Measurements from ENCODE around the gene JAM3. TPM values are rescaled to one million over a fixed set of nuclear protein-coding genes. Genes with fewer than 3 reads are reported as not detected.
"Not testable (repeated sequence)": the region's sequence is repeated elsewhere in the genome, so short reads cannot be mapped to it uniquely, and the experiment has no call there.

Gene JAM3
- total RNA-seq, 6 experiments from 2014 or later: 49.6 to 58.6 (median 55.2) TPM

DNA sequence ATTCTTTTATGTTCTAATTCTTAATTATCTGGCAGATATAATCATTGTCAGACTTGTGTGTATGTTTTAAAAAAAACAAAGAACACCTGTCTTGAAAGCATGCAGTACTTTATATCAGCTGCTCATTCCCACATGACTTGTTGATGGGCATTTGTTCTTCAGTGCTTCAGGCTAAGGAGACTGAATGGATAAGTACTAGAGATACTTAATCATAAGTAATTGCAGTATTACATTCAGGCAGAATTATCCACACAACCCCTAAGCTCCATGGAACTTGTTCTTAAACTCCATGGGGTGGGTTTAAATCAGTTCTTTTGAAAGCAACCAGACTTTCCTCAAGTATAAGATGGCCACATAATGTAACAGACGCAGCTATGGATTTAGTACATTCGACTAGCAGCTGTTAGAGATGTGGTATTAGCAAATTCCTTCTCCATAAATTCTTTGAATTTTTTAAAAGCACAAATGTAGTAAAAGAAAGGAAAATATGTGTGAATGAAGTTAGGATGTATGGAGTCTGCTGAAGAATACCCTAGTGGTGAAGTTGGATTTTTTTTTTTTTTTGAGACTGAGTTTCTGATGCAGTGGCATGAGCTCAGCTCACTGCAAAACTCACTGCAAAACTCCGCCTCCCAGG, 3.0 kb downstream of the JAM3 start:
- no peak for DNase-seq
- Mint-ChIP-seq H3K9me3 (no peaks in the 10 kb centered on the region), H3K27me3 (ENCODE audit: insufficient read depth) (peaks cover 3% of the 10 kb centered on the region), H3K36me3 (ENCODE audit: low read depth) (no peaks in the 10 kb centered on the region), H3K4me3 (no peak overlapping the region), H3K27ac (no peak overlapping the region), H3K4me1 (ENCODE audit: low read depth) (peaks cover 37% of the 10 kb centered on the region)
- TF ChIP-seq, protein P1, sequence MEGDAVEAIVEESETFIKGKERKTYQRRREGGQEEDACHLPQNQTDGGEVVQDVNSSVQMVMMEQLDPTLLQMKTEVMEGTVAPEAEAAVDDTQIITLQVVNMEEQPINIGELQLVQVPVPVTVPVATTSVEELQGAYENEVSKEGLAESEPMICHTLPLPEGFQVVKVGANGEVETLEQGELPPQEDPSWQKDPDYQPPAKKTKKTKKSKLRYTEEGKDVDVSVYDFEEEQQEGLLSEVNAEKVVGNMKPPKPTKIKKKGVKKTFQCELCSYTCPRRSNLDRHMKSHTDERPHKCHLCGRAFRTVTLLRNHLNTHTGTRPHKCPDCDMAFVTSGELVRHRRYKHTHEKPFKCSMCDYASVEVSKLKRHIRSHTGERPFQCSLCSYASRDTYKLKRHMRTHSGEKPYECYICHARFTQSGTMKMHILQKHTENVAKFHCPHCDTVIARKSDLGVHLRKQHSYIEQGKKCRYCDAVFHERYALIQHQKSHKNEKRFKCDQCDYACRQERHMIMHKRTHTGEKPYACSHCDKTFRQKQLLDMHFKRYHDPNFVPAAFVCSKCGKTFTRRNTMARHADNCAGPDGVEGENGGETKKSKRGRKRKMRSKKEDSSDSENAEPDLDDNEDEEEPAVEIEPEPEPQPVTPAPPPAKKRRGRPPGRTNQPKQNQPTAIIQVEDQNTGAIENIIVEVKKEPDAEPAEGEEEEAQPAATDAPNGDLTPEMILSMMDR (IDR thresholded peaks at IDR 0.05): peak; percentile 65

DNA sequence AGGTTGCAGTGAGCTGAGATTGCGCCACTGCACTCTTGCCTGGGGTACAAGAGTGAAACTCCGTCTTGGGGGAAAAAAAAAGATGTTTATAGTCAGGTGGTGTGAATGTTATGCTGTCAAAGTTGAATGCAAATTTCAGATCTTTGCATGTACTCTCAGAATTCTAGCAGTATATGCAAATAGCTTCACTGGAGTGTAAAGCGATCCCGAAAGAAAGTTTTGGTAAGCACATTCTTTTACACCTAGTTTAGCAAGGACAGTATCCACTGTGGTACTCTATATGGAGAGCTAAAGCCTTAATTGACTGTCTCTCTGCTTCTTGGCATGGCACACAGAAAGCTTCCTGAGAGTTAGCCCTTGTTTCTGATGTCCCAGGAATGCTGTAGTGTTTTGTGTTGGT, 4.0 kb downstream of the JAM3 start:
- Mint-ChIP-seq H3K4me1 (ENCODE audit: low read depth) (peaks cover 37% of the 10 kb centered on the region), H3K9me3 (no peaks in the 10 kb centered on the region), H3K36me3 (ENCODE audit: low read depth) (no peaks in the 10 kb centered on the region), H3K27me3 (ENCODE audit: insufficient read depth) (no peaks in the 10 kb centered on the region; the same call in 1 of the 2 replicates), H3K4me3 (no peak overlapping the region), H3K27ac (no peak overlapping the region)
- TF ChIP-seq, protein P1 (IDR thresholded peaks at IDR 0.05): no peak
- DNase-seq: no peak

DNA sequence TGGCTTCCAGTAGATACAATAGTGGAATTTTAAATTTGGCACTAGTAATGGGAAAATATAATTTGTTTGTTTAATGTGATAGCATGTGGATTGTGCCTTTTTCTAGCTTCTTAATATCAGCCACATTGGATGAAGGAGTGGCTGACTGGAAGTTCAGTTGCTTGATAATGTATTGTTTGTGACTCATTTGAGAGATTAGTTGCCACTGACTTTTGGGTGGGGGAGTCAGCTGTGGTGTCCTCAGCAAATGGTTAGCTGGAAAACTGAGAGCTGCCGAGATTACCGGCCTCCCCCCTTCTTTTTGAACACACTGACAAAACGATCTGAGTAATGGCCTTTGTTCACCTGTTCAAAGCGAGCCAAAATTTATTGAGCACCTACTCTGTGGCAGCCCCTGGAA, 5.5 kb downstream of the JAM3 start:
- DNase-seq: no peak
- TF ChIP-seq, protein P1 (IDR thresholded peaks at IDR 0.05): no peak
- H3K4me3 Mint-ChIP-seq: no peak overlapping the region
- no peaks in the 10 kb centered on the region for H3K27me3 Mint-ChIP-seq (ENCODE audit: insufficient read depth)
- H3K9me3 Mint-ChIP-seq: no peaks in the 10 kb centered on the region
- no peaks in the 10 kb centered on the region for H3K36me3 Mint-ChIP-seq (ENCODE audit: low read depth)
- H3K4me1 Mint-ChIP-seq (ENCODE audit: low read depth): peaks cover 31% of the 10 kb centered on the region
- no peak overlapping the region for H3K27ac Mint-ChIP-seq

DNA sequence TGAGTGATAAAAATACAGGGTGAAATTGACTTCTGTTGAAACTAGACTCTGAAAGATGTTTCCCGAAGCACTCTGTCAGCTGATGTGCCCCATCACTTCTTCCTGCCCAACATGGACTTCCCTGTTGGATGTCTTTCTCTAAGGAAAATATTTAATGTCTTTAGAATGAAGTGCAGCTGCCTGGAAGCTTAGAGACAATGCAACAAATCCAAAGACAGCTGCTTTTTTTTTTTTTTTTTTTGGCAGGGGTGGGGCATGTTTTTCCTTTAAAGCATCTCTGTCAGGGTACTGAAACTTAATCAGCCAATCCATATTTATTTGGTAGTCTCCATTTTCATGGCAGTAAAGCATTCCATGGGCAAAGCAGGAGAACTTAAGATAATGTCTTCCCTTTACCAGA, 5.9 kb downstream of the JAM3 start:
- H3K9me3 Mint-ChIP-seq: no peaks in the 10 kb centered on the region
- H3K27me3 Mint-ChIP-seq (ENCODE audit: insufficient read depth): no peaks in the 10 kb centered on the region
- H3K4me3 Mint-ChIP-seq: no peak overlapping the region
- TF ChIP-seq, protein P1 (IDR thresholded peaks at IDR 0.05): no peak
- H3K4me1 Mint-ChIP-seq (ENCODE audit: low read depth): peaks cover 28% of the 10 kb centered on the region
- no peak overlapping the region for H3K27ac Mint-ChIP-seq
- DNase-seq: no peak
- no peaks in the 10 kb centered on the region for H3K36me3 Mint-ChIP-seq (ENCODE audit: low read depth)

DNA sequence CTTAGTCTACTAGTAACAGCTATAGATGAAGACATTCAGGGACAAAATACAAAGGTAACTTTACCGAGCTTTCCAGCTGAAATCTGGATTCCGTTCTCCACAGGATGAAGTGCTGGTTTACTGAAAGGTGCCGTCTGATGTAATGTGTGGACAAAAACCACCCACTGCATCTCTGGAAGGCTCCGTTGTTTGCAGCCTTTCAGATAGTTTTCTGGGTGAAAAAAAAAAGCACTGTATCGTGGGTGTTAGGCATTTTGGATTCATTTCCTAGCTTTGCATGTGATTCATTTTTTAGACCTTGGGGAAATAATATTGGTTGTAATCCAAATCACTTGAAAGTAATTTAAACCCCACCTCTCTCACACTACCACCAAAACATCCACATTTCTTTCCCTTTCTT, 10.4 kb downstream of the JAM3 start:
- H3K27ac Mint-ChIP-seq: no peak overlapping the region
- peaks cover 16% of the 10 kb centered on the region for H3K9me3 Mint-ChIP-seq
- H3K4me3 Mint-ChIP-seq: no peak overlapping the region
- H3K36me3 Mint-ChIP-seq (ENCODE audit: low read depth): peaks cover 14% of the 10 kb centered on the region
- H3K27me3 Mint-ChIP-seq (ENCODE audit: insufficient read depth): no peaks in the 10 kb centered on the region
- peaks cover 17% of the 10 kb centered on the region for H3K4me1 Mint-ChIP-seq (ENCODE audit: low read depth)
- TF ChIP-seq, protein P1 (IDR thresholded peaks at IDR 0.05): no peak
- DNase-seq: no peak

DNA sequence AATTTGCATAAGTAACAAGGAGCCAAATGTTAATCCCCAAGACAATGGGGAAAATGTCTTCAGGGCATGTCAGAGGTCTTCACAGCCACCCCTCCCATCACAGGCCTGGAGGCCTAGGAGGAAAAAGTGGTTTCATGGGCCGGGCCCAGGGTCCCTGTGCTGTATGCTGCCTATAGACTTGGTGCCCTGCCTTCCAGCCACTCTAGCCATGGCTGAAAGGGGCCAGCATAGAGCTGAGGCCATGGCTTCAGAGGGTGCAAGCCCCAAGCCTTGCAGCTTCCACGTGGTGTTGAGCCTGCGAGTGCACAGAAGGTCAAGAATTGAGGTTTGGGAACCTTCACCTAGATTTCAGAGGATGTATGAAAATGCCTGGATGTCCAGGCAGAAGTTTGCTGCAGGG, 12.4 kb downstream of the JAM3 start:
- Mint-ChIP-seq H3K36me3 (ENCODE audit: low read depth) (peaks cover 14% of the 10 kb centered on the region), H3K9me3 (peaks cover 16% of the 10 kb centered on the region)
- not testable (repeated sequence) for H3K27ac Mint-ChIP-seq; DNase-seq; H3K4me3 Mint-ChIP-seq; H3K27me3 Mint-ChIP-seq (ENCODE audit: insufficient read depth); H3K4me1 Mint-ChIP-seq (ENCODE audit: low read depth)
